Esophagus squamous epithelium (tissue), 5 donors: ENCODE data around the gene TGFB1. TPM values are rescaled to one million over a fixed set of nuclear protein-coding genes. Genes with fewer than 3 reads are reported as not detected.

Experiments
- DNase-seq: peaks from one replicate; lab custom pipeline; 2025; lab: John Stamatoyannopoulos, UW
- H3K27ac ChIP-seq, 4 donors: fragments of 200-600 bp; sonication (generic); one replicate each; pipeline ENCODE4 v1.5.1; 2016 to 2019; ENCODE audit warnings: mild to moderate bottlenecking in 1 of 4
- H3K27me3 ChIP-seq, 4 donors: fragments of 200-600 bp; sonication (generic); 1 replicate in 3 of 4; 2 replicates in 1 of 4; pipeline versions ENCODE4 v1.5.1 to v1.6.0; 2017 to 2021; ENCODE audit warnings: antibody characterized with exemption in 1 of 4
- H3K36me3 ChIP-seq, 3 donors: fragments of 200-600 bp; sonication (generic); one replicate each; pipeline ENCODE4 v1.5.1; 2016 to 2019
- H3K4me1 ChIP-seq, 3 donors: fragments of 200-600 bp; sonication (generic); one replicate each; pipeline ENCODE4 v1.5.1; 2017 to 2019
- H3K4me3 ChIP-seq, 4 donors: fragments of 200-600 bp; sonication (generic); 1 replicate in 3 of 4; 2 replicates in 1 of 4; pipeline ENCODE4 v1.5.1; 2016 to 2019; ENCODE audit warnings: mild to moderate bottlenecking in 2 of 4, moderate library complexity in 1 of 4
- H3K9me3 ChIP-seq, 3 donors: fragments of 200-600 bp; sonication (generic); one replicate each; pipeline ENCODE4 v1.5.1; 2016 to 2019
- POLR2A ChIP-seq, 4 donors: fragments of 450-650 bp; IDR thresholded peaks; one replicate each; pipeline ENCODE4 v1.6.1; 2017; ENCODE audit warnings: antibody characterized with exemption in 4 of 4, mild to moderate bottlenecking in 4 of 4, moderate library complexity in 3 of 4
- WGBS, 2 donors: methylation state at CpG; one replicate each; pipeline ENCODE4 v1.1.5; 2018; 5-methylcytosine and 5-hydroxymethylcytosine counted together
- intact Hi-C: fragments of 100-400 bp; cut with DNase I; formaldehyde crosslinking; loops from one replicate; pipeline ENCODE4 v1.15.0; 2022
- total RNA-seq, 4 donors: library from RNA; depleted of rRNA; stranded (reverse); fragments of >200 nt; gene quantifications; one replicate each; pipeline ENCODE4 v1.1.0, GENCODE V29; 2016
- TF ChIP-seq, protein P1 (sequence below), 6 experiments: fragments of 450-650 bp in 4 of 6; fragments of 200-600 bp in 2 of 6; sonication (generic) in 2 of 6; IDR thresholded peaks; one replicate each; pipeline ENCODE4 v1.5.1; 2016 to 2019; ENCODE audit warnings: antibody characterized with exemption in 6 of 6, mild to moderate bottlenecking in 4 of 6, moderate library complexity in 4 of 6
- donor health status: DM: yes; HTN: yes; CAD: no.

The TGFB1 gene
- total RNA-seq, 4 donors from 2014 or later, result 13.6 to 36.2 (median 31.9) TPM

DNA sequence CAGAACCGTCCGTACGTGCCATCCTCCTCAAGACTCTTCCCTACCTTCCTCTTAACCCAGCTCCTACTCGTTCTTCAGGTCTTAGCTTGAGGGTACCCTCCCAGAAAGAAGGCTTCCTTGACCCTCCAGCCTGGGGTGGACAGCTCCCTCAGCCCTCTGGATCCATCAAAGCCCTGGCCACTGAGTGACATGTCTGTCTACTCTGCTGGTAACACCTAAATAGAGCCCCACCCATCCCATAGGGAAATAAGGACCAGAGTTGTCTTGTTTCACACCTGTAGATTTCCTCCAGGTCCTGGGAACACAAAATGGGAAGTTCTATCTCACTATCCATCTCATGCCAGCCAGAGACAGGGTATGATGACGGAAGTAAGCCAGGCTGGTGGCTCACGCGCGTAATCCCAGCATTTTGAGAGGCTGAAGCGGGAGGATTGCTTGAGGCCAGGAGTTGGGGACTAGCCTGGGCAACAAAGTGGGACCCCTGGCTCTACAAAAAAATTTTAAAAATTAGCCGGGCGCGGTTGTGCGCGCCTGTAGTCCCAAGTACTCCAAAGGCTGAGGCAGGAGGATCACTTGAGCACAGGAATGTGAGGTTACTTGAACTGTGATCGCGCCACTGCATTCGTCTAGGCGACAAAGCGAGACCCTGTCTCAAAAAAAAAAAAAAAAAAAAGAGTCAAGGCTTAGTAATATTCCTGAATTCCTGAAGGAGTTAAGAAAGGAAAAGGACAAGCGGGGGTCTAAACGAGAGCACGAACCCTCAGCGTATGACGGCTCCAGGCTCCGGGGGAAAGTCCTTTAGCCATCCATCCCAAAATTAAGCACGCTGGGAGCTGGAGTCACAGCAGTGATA lies 44.3 kb downstream of the TGFB1 start:
- Histone ChIP-seq H3K27me3 (no peaks in the 10 kb centered on the region), H3K36me3 (peaks cover 23 to 62% (median 24%) of the 10 kb centered on the region in 3 donors), H3K4me1 (peaks cover 34 to 76% (median 37%) of the 10 kb centered on the region in 3 donors), H3K4me3 (peak overlapping the region; percentile 61 to 97 (median 80)), H3K27ac (peak overlapping the region; percentile 96 to 99 (median 96)), H3K9me3 (no peaks in the 10 kb centered on the region)
- TF ChIP-seq, protein P1, sequence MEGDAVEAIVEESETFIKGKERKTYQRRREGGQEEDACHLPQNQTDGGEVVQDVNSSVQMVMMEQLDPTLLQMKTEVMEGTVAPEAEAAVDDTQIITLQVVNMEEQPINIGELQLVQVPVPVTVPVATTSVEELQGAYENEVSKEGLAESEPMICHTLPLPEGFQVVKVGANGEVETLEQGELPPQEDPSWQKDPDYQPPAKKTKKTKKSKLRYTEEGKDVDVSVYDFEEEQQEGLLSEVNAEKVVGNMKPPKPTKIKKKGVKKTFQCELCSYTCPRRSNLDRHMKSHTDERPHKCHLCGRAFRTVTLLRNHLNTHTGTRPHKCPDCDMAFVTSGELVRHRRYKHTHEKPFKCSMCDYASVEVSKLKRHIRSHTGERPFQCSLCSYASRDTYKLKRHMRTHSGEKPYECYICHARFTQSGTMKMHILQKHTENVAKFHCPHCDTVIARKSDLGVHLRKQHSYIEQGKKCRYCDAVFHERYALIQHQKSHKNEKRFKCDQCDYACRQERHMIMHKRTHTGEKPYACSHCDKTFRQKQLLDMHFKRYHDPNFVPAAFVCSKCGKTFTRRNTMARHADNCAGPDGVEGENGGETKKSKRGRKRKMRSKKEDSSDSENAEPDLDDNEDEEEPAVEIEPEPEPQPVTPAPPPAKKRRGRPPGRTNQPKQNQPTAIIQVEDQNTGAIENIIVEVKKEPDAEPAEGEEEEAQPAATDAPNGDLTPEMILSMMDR (IDR thresholded peaks at IDR 0.05), result no peak
- no peak for TF ChIP-seq POLR2A (IDR thresholded peaks at IDR 0.05)
- no peak for DNase-seq
- 1 to 4% methylated on average over 17 to 26 of the region's 26 CpGs for WGBS, 2 donors
- intact Hi-C loops, result loop anchor here (5.0 kb wide), 1 partner anchor 42 kb away; no protein-coding TSS in a partner anchor

- H3K27me3 ChIP-seq, result no peaks in the 10 kb centered on the region
- peaks cover 30 to 62% (median 30%) of the 10 kb centered on the region in 3 donors for H3K36me3 ChIP-seq
- H3K4me1 ChIP-seq, result peaks cover 34 to 78% (median 37%) of the 10 kb centered on the region in 3 donors
- intact Hi-C loops, result loop anchor here (5.0 kb wide), 1 partner anchor 41 kb away; no protein-coding TSS in a partner anchor
- 16 to 20% methylated on average over 8 of the region's 8 CpGs for WGBS, 2 donors
- no peak for TF ChIP-seq POLR2A (IDR thresholded peaks at IDR 0.05)
- TF ChIP-seq, protein P1 (IDR thresholded peaks at IDR 0.05), result peak; percentile 97 to 99 (median 98)
- H3K4me3 ChIP-seq, result peak overlapping the region in 3 of 4 donors; percentile 80 to 97 (median 80)
- H3K9me3 ChIP-seq, result no peaks in the 10 kb centered on the region
- H3K27ac ChIP-seq, result peak overlapping the region; percentile 96 to 99 (median 96)
- peak; percentile 47 for DNase-seq
Observed at GRCh38 chr19:41308450-41309179, 45.1 kb downstream of the TGFB1 start.

DNA sequence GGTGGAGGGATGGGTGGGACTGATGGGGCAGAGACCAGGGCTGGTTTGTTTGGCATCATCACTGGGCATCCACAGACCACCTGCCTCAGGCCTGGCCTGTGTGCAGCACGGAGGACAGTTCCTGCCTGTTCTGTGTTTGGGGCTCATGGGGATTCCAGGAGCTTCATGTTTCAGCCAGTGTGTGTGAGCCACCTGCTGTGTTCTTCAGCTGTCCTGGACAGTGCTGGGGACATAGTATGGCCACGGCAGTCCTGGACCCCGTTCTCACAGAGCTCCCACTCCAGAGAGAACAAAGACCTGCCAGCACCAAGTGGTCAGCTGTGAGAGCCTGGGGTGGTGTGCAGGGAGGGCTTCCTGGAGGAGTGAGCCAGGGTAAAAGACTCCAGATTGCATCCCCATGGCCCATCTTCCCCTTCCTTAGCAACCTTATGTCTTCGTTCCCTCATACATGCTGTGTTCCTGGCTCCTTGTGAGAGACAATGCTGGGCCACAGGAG lies 45.7 kb downstream of the TGFB1 start:
- WGBS, 2 donors, result 0 to 20% methylated on average over 1 to 2 of the region's 4 CpGs
- intact Hi-C loops, result loop anchor here (5.0 kb wide), 1 partner anchor 41 kb away; no protein-coding TSS in a partner anchor
- H3K27me3 ChIP-seq, result no peaks in the 10 kb centered on the region
- peaks cover 25 to 62% (median 32%) of the 10 kb centered on the region in 3 donors for H3K36me3 ChIP-seq
- TF ChIP-seq, protein P1 (IDR thresholded peaks at IDR 0.05), result no peak
- no peak for TF ChIP-seq POLR2A (IDR thresholded peaks at IDR 0.05)
- H3K4me3 ChIP-seq, result peak overlapping the region in 2 of 4 donors; percentile 1 to 97
- H3K27ac ChIP-seq, result peak overlapping the region; percentile 96 to 99 (median 96)
- DNase-seq, result no peak
- peaks cover 34 to 75% (median 37%) of the 10 kb centered on the region in 3 donors for H3K4me1 ChIP-seq
- no peaks in the 10 kb centered on the region for H3K9me3 ChIP-seq

- intact Hi-C loops, result loop anchor here (5.0 kb wide), 1 partner anchor 40 kb away; no protein-coding TSS in a partner anchor
- no peak for DNase-seq
- Histone ChIP-seq H3K27ac (peak overlapping the region; percentile 96 to 99 (median 96)), H3K36me3 (peaks cover 24 to 62% (median 32%) of the 10 kb centered on the region in 3 donors), H3K9me3 (no peaks in the 10 kb centered on the region), H3K4me1 (peaks cover 34 to 68% (median 37%) of the 10 kb centered on the region in 3 donors), H3K27me3 (no peaks in the 10 kb centered on the region), H3K4me3 (no peak overlapping the region)
- 36 to 45% methylated on average over 8 of the region's 8 CpGs for WGBS, 2 donors
- TF ChIP-seq, protein P1 (IDR thresholded peaks at IDR 0.05), result no peak
- no peak for TF ChIP-seq POLR2A (IDR thresholded peaks at IDR 0.05)
Observed at GRCh38 chr19:41307090-41307875, 46.4 kb downstream of the TGFB1 start.
